MM.1S (cell line): Measurements from ENCODE around the gene ZNF444.
"Not testable (repeated sequence)": the region's sequence is repeated elsewhere in the genome, so short reads cannot be mapped to it uniquely, and the experiment has no call there.

ENCODE experiments used
- DNase-seq: peaks from one replicate; pipeline ENCODE4 v3.0.0-alpha.2; 2015
- H2AFZ ChIP-seq: fragments of 300-600 bp; sonication (generic); 2 replicates; pipeline ENCODE4 v1.6.0; 2016; ENCODE audit warnings: antibody characterized with exemption, low read length
- H3F3A ChIP-seq: fragments of 300-600 bp; sonication (generic); 2 replicates; pipeline ENCODE4 v1.6.1; 2016; ENCODE audit warnings: mild to moderate bottlenecking, antibody characterized with exemption, low read length, moderate library complexity, mixed read lengths; ENCODE audit not compliant: insufficient read depth
- H3K27ac ChIP-seq: fragments of 300-600 bp; sonication (generic); 2 replicates; pipeline ENCODE4 v1.5.1; 2016; ENCODE audit warnings: mild to moderate bottlenecking, low read length
- H3K27me3 ChIP-seq: fragments of 300-600 bp; sonication (generic); replicated peaks from 2 replicates; pipeline ENCODE4 v1.6.0; 2016; ENCODE audit warnings: low read length; ENCODE audit not compliant: insufficient read depth
- H3K36me3 ChIP-seq: fragments of 300-600 bp; sonication (generic); replicated peaks from 2 replicates; pipeline ENCODE4 v1.6.1; 2016; ENCODE audit warnings: mild to moderate bottlenecking, low read length, mixed read lengths; ENCODE audit not compliant: insufficient read depth
- H3K4me1 ChIP-seq: fragments of 300-600 bp; sonication (generic); 2 replicates; pipeline ENCODE4 v1.6.1; 2016; ENCODE audit warnings: low read length, mixed read lengths
- H3K4me2 ChIP-seq: fragments of 300-600 bp; sonication (generic); 2 replicates; pipeline ENCODE4 v1.6.0; 2016; ENCODE audit warnings: low read depth, low read length
- H3K4me3 ChIP-seq: fragments of 300-600 bp; sonication (generic); 2 replicates; pipeline ENCODE4 v1.5.1; 2016; ENCODE audit warnings: low read length, mixed read lengths
- H3K79me2 ChIP-seq: fragments of 300-600 bp; sonication (generic); 2 replicates; pipeline ENCODE4 v1.6.1; 2016; ENCODE audit warnings: mixed run types, low read length, mixed read lengths
- H3K9ac ChIP-seq: fragments of 300-600 bp; sonication (generic); 2 replicates; pipeline ENCODE4 v1.6.1; 2016; ENCODE audit warnings: low read length, mixed read lengths
- H3K9me2 ChIP-seq: fragments of 300-600 bp; sonication (generic); replicated peaks from 2 replicates; pipeline ENCODE4 v1.6.1; 2016; ENCODE audit warnings: mild to moderate bottlenecking, low read length, mixed read lengths; ENCODE audit not compliant: insufficient read depth
- H3K9me3 ChIP-seq: fragments of 300-600 bp; sonication (generic); replicated peaks from 2 replicates; pipeline ENCODE4 v1.6.1; 2016; ENCODE audit warnings: mild to moderate bottlenecking, low read length, mixed read lengths; ENCODE audit not compliant: insufficient read depth
- H4K20me1 ChIP-seq: fragments of 300-600 bp; sonication (generic); 2 replicates; pipeline ENCODE4 v1.6.1; 2016; ENCODE audit warnings: mild to moderate bottlenecking, low read length, moderate library complexity, mixed read lengths; ENCODE audit not compliant: insufficient read depth
- EZH2 ChIP-seq: fragments of 300-600 bp; sonication (generic); optimal IDR thresholded peaks from 2 replicates; pipeline ENCODE3; 2017; ENCODE audit warnings: low read depth, mild to moderate bottlenecking, antibody characterized with exemption, low read length, mixed read lengths
- EZH2phosphoT487 ChIP-seq: fragments of 300-600 bp; sonication (generic); IDR thresholded peaks from 2 replicates; pipeline ENCODE4 v1.6.1; 2018; ENCODE audit warnings: antibody characterized with exemption, low read length
- TF ChIP-seq, protein P1 (sequence below): fragments of 300-600 bp; sonication (generic); IDR thresholded peaks from 2 replicates; pipeline ENCODE4 v1.5.1; 2016; ENCODE audit warnings: antibody characterized with exemption, low read length, mixed read lengths

ZNF444 gene

DNA sequence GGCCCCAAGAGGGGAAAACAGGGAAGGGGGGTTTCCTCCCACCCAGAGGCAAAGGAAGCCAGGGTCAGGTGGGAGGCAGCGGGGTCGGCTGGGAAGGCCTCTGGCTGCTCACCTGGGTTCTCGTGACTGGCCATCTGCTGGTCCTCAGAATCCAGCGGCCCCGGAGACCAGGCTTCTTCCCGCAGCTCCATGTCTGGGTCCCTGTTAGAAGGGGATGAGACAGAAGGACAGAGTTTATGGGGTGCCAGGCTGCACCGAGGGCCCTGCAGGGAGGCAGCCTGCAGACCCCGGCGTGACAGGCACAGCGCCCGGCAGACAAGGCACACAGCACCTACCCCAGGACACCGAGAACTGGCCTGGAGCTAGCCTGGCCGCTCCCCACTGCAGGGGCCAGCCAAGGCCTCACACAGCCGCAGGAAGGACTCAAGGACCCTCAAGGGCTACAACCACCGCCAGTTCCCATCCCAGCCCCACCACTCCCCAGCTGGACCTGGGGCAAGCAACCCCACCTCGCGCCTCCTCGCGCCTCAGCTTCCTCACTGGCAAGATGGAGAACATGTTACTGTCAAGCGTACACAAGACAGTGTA is 38.0 kb upstream of the ZNF444 start:
- no peaks in the 10 kb centered on the region for H3K9me3 ChIP-seq
- no peak overlapping the region for H3K4me3 ChIP-seq
- no peaks in the 10 kb centered on the region for H3F3A ChIP-seq
- peaks cover 3% of the 10 kb centered on the region; the same call in 1 of the 2 replicates for H3K36me3 ChIP-seq
- H3K27me3 ChIP-seq: no peaks in the 10 kb centered on the region
- no peak overlapping the region for H3K9ac ChIP-seq
- no peak overlapping the region for H3K27ac ChIP-seq
- no peaks in the 10 kb centered on the region for H3K4me1 ChIP-seq
- H2AFZ ChIP-seq: no peak overlapping the region
- H3K9me2 ChIP-seq: no peaks in the 10 kb centered on the region
- DNase-seq: no peak
- H4K20me1 ChIP-seq: peaks cover 6% of the 10 kb centered on the region; the same call in 1 of the 2 replicates
- no peak for TF ChIP-seq EZH2
- TF ChIP-seq, protein P1, sequence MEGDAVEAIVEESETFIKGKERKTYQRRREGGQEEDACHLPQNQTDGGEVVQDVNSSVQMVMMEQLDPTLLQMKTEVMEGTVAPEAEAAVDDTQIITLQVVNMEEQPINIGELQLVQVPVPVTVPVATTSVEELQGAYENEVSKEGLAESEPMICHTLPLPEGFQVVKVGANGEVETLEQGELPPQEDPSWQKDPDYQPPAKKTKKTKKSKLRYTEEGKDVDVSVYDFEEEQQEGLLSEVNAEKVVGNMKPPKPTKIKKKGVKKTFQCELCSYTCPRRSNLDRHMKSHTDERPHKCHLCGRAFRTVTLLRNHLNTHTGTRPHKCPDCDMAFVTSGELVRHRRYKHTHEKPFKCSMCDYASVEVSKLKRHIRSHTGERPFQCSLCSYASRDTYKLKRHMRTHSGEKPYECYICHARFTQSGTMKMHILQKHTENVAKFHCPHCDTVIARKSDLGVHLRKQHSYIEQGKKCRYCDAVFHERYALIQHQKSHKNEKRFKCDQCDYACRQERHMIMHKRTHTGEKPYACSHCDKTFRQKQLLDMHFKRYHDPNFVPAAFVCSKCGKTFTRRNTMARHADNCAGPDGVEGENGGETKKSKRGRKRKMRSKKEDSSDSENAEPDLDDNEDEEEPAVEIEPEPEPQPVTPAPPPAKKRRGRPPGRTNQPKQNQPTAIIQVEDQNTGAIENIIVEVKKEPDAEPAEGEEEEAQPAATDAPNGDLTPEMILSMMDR: no peak
- no peak for TF ChIP-seq EZH2phosphoT487
- peaks cover 79% of the 10 kb centered on the region for H3K79me2 ChIP-seq
- no peak overlapping the region for H3K4me2 ChIP-seq

DNA sequence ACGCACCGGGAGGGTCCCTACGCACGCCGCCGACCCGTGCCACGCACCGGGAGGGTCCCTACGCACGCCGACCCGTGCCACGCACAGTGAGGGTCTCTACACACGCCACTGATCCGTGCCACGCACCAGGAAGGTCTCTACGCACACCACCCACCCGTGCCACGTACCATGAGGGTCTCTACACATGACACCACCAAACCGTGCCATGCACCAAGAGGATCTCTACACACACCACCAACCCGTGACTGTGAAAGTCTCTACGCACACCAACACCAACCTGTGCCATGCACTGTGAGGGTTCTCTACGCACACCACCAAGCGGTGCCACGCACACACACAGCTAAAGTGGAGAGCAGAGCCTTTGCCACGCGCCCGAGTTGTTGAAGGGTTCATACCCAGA is 36.7 kb upstream of the ZNF444 start:
- H3K27me3 ChIP-seq: no peaks in the 10 kb centered on the region
- no peaks in the 10 kb centered on the region for H3K9me3 ChIP-seq
- no peak overlapping the region for H3K9ac ChIP-seq
- no peak for TF ChIP-seq EZH2phosphoT487
- TF ChIP-seq, protein P1: no peak
- no peak for TF ChIP-seq EZH2
- peaks cover 6% of the 10 kb centered on the region; the same call in 1 of the 2 replicates for H4K20me1 ChIP-seq
- H3K36me3 ChIP-seq: peaks cover 3% of the 10 kb centered on the region; the same call in 1 of the 2 replicates
- no peak overlapping the region for H2AFZ ChIP-seq
- H3K4me3 ChIP-seq: no peak overlapping the region
- DNase-seq: no peak
- no peaks in the 10 kb centered on the region for H3K9me2 ChIP-seq
- H3F3A ChIP-seq: no peaks in the 10 kb centered on the region
- no peak overlapping the region for H3K4me2 ChIP-seq
- peaks cover 85% of the 10 kb centered on the region for H3K79me2 ChIP-seq
- no peak overlapping the region for H3K27ac ChIP-seq
- no peaks in the 10 kb centered on the region for H3K4me1 ChIP-seq

DNA sequence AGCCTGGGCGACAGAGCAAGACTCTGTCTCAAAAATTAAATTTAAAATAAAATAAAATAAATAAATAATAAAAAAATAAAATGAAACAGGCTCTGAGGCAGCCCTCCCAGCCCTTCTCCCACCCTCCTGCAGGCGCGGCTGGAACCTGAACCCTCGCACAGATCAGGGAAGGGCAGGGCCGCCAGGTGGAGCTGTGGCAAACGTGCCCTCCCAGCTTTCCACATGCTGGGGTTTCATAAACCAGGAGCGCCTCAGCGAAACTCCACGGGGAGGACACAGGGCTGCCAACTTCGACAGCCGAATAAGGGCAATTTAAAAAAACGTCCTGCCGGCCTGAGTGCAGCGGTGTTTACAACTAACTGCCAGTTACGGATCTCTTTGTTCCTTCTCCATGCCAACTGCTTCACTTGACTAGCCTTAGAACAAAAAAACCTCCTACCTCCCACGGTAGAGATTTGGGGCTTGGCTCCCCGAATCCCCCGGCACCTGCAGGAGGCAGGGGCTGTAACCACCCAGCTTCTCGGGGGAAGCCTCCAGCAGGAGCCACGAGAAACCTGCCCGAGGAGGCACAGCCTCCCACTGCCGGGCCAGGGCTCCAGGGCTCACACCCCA is 35.9 kb upstream of the ZNF444 start:
- no peak for DNase-seq
- Histone ChIP-seq H3K9me3 (no peaks in the 10 kb centered on the region), H4K20me1 (peaks cover 6% of the 10 kb centered on the region; the same call in 1 of the 2 replicates), H3K36me3 (peaks cover 3% of the 10 kb centered on the region; the same call in 1 of the 2 replicates), H3K9me2 (no peaks in the 10 kb centered on the region), H3K4me1 (no peaks in the 10 kb centered on the region), H2AFZ (no peak overlapping the region), H3K79me2 (peaks cover 87% of the 10 kb centered on the region), H3K9ac (no peak overlapping the region), H3K4me2 (no peak overlapping the region), H3K27me3 (no peaks in the 10 kb centered on the region), H3K4me3 (no peak overlapping the region), H3K27ac (no peak overlapping the region), H3F3A (no peaks in the 10 kb centered on the region)
- TF ChIP-seq EZH2phosphoT487: no peak

DNA sequence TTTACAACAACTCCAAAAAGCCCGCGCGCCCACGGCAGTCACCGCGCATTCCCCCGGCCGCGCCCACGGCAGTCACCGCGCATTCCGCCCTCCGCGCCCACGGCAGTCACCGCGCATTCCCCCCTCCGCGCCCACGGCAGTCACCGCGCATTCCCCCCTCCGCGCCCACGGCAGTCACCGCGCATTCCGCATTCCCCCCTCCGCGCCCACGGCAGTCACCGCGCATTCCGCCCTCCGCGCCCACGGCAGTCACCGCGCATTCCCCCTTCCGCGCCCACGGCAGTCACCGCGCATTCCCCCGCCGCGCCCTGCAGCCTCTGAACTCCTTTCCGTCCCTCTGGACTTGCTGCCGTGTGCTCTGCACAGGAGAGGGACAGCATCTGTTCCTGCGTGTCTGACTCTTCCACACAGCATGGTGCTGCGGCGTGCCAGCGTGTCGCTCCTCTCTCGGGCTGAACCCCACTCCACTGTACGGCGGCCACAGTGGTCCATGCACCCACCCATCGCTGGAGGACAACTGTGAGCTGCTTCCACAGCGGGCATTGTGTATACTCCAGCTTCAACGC is 35.2 kb upstream of the ZNF444 start:
- not testable (repeated sequence) for H2AFZ ChIP-seq, H3K4me3 ChIP-seq, H3K9me3 ChIP-seq, H3F3A ChIP-seq, H3K36me3 ChIP-seq, H3K9me2 ChIP-seq, H3K27ac ChIP-seq, H3K27me3 ChIP-seq, H3K4me1 ChIP-seq, H3K9ac ChIP-seq, H3K4me2 ChIP-seq, H4K20me1 ChIP-seq, DNase-seq
- H3K79me2 ChIP-seq: peaks cover 91% of the 10 kb centered on the region
